Femur (tissue), 1 donor: Measurements from ENCODE around the gene GALNT18.

Experiments used
- DNase-seq: peaks from one replicate; pipeline ENCODE4 v3.0.0-alpha.2; 2017

GALNT18 gene

GRCh38 chr11:11563200-11563975 is 58.4 kb downstream of the GALNT18 start:
- no peak for DNase-seq

DNA sequence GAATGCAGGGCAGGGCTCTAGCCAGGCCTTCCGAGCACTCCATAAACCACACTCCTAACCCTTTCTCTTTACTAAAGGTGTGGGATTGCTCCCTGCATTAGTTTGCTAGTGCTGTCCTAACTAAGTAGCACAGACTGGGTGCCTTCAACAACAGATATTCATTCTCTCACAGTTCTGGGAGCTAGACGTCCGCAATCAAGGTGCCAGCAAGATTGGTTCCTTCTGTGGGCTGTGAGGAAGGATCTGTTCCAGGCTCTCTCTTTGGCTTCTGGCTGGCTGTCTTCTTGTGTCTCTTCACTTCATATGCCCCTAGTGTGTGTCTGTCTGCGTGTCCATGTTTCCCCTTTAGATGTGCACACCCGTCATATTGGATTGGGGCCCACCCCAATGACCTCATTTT is 59.8 kb downstream of the GALNT18 start:
- DNase-seq = no peak

DNA sequence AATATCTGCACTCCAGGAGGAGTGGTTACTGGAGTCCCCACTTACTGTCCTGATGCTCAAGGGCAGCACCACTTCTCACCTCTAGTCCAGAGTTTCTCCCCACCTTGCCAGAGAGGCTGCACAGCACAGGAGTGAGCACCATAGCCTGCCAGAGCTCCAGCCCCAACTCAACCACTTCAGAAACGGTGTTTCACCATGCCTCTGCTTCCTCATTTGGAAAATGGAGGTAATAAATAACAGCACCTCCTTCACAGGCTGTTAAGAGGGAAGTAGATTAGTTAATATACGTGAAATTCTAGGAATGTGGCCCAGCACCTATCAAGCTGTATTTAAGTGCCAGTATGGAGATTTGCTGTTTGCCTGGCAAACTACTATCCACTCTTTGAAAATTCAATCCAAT is 63.0 kb downstream of the GALNT18 start:
- DNase-seq = no peak

- DNase-seq = peak; percentile 91
These were observed 63.4 kb downstream of the GALNT18 start for GRCh38 chr11:11558396-11558795.

GRCh38 chr11:11555208-11555607 is 66.6 kb downstream of the GALNT18 start:
- DNase-seq = peak; percentile 68

DNA sequence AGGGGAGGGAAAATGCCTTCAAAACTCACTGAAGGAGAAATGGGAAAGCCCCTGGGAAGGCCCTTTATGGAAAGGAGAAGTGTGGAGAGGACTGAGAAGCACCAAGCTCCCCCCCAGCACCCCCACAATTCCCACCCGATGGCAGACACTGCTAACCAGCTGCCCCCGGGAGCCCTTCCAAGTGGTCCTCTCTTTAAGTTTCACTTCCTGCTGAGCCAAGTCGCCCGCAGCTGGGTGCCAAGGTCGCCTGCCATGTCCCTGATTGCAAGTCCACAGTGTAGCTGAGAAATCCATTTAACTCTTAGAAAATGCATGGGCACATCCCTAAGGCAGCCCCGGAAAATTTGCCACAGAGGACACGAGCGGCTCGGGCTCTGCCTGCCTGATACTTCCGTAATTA is 68.2 kb downstream of the GALNT18 start:
- no peak for DNase-seq

DNA sequence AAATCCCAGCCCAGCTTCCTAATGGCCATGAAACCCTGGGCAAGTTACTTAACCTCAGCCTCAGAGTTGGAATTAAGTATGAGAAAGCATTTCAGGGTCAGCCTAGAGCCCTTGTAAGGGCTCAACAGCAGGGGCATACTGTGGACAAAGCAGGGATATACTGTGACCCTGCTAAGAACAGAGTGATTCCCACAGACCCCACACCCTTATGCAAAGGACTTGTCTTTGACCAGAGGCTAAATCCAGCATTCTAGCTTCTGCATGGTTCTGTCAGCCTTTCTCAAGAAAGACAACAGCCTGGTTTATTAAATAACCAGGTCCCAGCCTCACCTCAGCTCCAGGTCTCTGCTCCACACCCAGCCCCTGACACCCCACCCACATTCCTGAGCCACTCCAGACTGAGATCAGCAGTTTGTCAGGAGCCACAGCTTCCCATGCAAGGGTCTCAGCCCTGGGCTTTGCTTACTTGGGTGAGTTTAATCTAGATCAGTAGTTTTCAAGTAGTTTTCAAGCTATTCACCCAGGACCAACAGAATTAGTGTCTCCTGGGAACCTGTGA is 69.2 kb downstream of the GALNT18 start:
- no peak for DNase-seq

DNA sequence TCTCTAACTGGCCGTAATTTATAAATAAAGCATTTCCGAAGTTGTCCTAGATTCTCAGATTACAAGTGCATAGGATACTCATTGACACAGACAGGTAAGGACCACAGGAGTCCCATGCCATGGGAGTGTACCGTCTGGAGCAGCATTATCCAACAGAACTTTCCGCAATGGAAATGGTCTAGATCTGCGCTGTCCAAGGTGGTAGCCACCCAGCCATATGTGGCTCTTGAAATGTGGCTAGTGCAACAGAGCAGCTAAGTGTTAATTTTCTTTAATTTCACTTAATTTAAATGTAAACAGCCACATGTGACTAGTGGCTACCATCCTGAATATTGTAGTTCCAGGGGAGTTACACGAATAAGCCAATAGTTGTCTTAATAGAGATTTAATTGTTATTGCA is 71.3 kb downstream of the GALNT18 start:
- DNase-seq = no peak

GRCh38 chr11:11545285-11546275 is 76.2 kb downstream of the GALNT18 start:
- DNase-seq = no peak

DNA sequence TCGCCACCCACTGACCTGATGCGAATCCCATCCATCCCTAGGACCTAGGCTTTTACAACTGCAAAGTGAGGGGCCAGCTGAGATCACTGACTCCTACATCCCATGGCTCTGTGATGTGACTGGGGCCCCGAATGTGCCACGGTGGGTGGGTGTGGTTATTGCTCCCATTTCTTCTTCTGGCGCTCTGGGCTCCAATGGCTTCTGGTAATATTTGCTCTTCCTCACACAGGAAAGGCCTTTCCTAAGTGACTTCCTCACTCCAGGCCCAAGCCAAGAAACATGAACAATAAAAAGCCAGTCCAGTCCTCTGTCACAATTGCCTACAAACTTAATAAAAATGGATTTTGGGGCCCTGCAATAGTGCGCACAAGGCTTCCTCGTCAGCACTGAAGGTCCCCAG is 78.1 kb downstream of the GALNT18 start:
- no peak for DNase-seq

DNA sequence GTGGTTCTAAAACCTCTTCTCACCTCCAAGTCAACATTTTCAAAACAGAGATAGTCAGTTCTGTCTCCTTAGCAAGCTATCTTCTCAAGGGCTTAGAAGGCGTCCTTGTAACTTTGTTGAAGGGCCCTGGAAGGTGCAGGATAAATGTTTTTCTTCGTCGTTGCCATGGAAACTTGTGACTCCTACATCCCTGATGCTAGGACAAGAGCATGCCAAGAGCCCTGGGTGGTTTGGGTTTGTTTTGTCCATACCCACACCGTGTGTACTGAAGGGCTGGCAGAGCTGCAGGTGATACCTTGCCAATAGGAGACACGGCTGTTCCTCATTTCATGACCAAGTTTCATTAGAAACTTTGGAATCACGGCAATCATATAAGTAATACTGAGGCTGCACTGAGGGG is 81.6 kb downstream of the GALNT18 start:
- no peak for DNase-seq

DNA sequence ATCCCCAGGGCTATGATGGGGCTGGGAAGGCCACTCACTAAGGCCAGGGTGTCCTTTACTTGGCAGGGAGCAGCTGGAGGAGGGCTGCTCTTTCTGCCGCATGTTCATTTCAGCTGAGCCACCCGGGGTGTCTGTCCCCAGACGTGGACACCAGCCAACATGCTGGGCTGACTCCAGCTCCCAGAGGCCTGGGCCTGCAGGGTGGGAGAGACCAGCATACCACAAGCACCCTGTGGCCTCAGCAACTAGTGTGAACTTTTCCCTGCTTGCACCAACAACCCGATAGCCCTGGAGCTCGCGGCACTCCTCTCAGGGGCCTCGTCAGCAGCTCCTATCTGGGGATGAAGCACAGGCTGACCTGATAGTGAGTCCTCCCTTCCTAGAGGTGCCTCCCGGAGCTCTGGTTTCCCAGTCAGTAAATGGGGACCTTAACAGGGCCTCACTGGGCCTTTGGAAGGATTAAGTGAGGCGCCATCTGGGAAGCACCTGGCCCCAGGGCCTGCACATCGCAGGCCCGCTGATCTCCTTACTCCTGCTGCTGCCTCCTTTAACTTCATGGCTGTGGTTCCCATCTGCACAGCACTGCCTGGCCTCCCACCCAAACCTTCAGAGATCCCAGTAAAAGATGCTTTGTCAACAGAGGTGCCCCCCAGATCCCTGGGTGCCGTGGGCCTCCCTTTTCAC is 83.4 kb downstream of the GALNT18 start:
- peak; percentile 58 for DNase-seq

- no peak for DNase-seq
These were observed 83.9 kb downstream of the GALNT18 start for GRCh38 chr11:11537871-11538270.

DNA sequence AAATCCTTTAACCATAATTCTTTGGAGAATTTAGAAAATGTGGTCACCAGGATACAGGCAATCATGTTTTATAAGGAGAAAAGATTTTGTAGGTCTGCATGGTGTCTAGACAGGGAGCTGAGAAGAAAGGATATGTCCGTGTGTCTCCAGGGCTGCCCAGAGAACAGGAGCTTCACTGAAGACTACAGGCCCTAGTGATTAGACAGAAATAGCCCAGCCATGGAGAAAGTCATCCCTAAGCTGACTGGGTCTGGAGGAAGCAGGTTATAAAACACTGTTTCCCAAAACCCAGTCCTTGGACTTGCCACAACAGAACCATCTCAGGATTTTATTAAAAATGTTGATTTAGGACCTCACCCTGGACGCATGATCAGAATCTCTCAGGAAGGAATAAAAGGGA is 84.4 kb downstream of the GALNT18 start:
- no peak for DNase-seq

- no peak for DNase-seq
These were observed 85.2 kb downstream of the GALNT18 start for GRCh38 chr11:11536650-11537049.

DNA sequence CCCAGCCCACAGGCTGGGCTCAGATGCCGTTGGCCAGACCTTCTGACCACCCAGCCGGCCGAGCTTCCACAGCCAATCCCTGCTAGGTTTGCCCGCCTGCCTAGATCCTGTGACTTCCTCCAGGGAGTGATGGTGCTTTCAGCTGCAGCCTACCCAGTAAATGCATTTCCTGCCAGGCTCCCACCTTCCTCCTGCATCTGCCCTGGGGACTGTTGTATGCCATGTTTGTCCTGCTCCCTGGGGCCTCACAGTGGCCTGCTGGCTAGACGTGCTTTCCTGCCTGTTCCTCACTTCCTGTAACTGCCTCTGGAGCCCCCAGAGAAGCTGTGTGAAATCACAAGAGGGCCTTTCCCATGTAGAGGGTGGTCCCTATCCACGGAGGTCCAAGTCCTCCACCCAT is 86.2 kb downstream of the GALNT18 start:
- peak; percentile 31 for DNase-seq

DNA sequence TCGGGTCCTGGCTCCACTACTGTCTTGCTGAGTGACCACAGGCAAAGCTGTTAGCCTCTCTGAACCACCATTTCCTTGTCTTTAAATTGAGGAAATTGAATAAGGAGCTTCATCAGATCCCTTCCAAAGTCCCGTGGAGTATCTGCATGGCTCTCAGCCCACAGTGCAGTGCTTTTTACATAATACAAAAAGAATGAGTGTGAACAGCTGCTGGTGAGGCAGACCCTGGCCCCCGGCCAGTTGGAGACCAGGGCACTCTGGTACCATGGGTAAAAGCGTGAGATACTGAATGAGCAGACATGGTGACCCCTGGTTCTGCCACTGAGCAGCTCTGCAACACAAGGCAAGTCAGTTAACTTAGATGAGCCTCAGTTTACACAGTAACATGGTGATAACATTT is 86.8 kb downstream of the GALNT18 start:
- DNase-seq = peak; percentile 73

DNA sequence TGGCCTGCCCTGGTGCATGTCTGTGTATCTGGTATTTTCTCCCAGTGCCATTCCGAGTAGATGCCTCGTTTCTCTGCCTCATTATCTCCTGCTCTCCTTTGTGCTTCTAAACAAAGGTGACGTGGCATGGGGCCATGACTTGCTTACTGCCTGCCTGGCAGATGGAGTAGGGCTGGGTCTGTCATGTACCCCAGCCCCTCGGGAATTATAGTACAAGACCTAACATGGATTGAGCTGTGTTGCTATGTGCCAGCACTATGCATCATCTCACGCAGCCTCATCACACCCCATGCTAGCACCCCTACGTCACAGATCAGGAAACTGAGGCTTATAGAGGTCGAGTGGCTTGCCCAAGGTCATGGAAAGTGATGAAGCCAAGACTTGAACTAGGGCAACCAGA is 88.1 kb downstream of the GALNT18 start:
- DNase-seq = no peak

DNA sequence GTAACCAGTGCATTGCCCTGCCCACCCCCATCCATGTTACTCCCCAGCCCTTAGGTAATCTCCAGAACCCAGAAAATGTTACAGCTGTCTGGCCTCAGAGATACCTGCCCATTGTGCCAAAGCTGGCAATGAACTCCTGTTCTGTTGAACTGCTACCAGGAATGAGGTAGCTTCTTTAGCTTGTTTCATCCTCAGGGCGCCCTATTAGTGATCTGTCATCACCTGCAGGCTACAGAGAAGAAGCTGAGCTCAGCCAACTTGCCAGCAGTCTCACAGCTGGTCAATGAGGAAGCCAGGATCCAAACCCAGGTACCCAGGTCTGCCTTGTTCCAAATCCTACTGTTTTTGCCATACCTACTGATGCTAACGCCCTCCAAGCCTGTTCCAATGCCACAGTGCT is 88.7 kb downstream of the GALNT18 start:
- DNase-seq = no peak

DNA sequence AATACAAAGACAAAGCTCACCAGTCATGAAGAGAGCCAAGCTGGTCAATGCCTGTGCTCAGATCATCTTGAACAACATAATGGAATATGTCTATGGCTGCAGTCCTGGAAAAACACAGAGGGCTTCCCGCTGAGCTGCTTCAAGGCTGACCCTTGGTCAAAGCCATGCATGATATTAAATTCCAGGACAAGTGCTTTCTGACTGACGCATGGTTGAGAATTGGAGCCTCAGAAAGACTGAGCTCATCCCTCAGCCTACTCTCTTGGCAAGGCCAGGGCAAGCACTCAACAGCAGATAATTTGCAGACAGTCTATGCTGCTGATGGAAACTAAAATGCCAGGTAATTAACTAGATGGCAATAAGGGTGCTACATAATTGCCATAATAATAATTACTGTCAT is 89.2 kb downstream of the GALNT18 start:
- peak; percentile 45 for DNase-seq

DNA sequence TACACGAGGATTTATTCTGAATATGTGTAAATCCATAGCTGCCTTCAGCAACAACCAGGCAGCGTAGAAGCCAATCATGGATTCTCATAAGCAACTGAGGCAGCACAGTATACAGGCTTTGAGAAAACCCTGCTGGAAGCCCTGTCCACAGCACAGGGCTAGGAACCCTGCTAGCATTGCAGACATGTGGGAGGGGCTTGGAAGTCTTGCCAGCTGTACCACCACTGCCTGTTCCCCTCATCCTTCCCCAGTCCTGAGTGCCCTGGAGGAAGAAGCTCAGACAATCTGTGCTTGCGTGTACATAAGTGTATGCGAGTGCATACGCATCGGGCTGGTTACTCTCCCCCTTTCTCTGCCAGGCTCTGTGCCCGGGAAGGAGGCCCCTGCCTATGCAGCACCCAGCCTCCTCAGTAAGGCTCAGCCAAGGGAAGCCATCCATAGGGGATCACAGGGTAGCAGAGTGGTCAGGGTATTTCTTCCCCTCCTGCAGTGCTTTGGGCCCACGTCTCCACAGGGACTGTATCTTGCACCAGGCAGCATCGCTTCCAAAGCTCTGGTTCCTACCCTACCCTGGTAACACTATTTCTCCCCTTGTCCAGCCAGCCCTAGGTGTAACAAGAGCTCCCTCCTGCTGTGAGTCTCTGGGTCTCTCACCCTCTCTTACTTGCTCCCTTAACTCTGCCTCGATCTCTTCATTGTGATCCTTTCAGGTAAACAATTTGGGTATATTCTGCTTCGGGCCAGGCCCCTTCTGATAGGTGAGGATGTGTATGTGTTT is 90.5 kb downstream of the GALNT18 start:
- DNase-seq = peak; percentile 39

DNA sequence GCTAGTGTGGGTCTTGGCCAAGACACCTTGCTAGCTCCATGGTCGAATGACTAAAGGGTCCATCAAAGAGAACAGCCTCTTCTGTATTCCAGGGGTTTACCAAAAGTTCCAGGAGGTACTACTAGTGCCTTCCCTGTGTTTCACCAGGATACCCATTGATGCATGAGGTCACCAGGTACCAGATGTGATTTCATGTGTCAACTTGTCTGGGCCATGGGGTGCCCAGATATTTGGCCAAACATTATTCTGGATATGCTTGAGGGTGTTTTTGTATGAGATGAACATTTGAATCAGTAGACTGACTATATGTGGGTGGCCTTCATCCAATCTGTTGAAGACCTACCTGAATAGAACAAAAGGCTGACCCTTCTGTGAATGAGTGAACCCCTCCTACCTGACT is 92.8 kb downstream of the GALNT18 start:
- no peak for DNase-seq
